ENCODE data around the gene SIM2.

The SIM2 gene

GRCh38 chr21:36751383-36751782 is 52.5 kb downstream of the SIM2 start:
- ATAC-seq (ENCODE audit: insufficient read depth, low read depth) (no peak), DNase-seq (no peak)
- Histone ChIP-seq H2AFZ (ENCODE audit: low read depth, low read length) (no peak overlapping the region), H3K4me2 (ENCODE audit: insufficient read depth, low read length) (no peak overlapping the region), H3K79me2 (ENCODE audit: insufficient read depth, low read length) (no peaks in the 10 kb centered on the region), H3K27ac (ENCODE audit: low read length) (no peak overlapping the region), H3K9ac (ENCODE audit: low read depth, low read length) (no peak overlapping the region), H3K4me1 (ENCODE audit: insufficient read depth, low read length) (no peaks in the 10 kb centered on the region), H3K27me3 (ENCODE audit: insufficient read depth, low read length, poor library complexity) (no peaks in the 10 kb centered on the region), H3K9me3 (ENCODE audit: insufficient read depth, low read length, severe bottlenecking) (no peaks in the 10 kb centered on the region), H4K20me1 (ENCODE audit: insufficient read depth, low read length) (no peaks in the 10 kb centered on the region), H3K4me3 (ENCODE audit: low read depth in 1 of 2, low read length in 2 of 2) (no peak overlapping the region), H3K36me3 (ENCODE audit: insufficient read depth, low read length) (peaks cover 4% of the 10 kb centered on the region; the same call in 1 of the 2 replicates)
- no peak for TF ChIP-seq EZH2 (IDR thresholded peaks at IDR 0.05; ENCODE audit: borderline replicate concordance, low read depth, low read length, severe bottlenecking)
- TF ChIP-seq, protein P1, sequence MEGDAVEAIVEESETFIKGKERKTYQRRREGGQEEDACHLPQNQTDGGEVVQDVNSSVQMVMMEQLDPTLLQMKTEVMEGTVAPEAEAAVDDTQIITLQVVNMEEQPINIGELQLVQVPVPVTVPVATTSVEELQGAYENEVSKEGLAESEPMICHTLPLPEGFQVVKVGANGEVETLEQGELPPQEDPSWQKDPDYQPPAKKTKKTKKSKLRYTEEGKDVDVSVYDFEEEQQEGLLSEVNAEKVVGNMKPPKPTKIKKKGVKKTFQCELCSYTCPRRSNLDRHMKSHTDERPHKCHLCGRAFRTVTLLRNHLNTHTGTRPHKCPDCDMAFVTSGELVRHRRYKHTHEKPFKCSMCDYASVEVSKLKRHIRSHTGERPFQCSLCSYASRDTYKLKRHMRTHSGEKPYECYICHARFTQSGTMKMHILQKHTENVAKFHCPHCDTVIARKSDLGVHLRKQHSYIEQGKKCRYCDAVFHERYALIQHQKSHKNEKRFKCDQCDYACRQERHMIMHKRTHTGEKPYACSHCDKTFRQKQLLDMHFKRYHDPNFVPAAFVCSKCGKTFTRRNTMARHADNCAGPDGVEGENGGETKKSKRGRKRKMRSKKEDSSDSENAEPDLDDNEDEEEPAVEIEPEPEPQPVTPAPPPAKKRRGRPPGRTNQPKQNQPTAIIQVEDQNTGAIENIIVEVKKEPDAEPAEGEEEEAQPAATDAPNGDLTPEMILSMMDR (IDR thresholded peaks at IDR 0.05; ENCODE audit: borderline replicate concordance, extremely low read depth, low read length, poor library complexity, severe bottlenecking): no peak

GRCh38 chr21:36753556-36753955 is 54.6 kb downstream of the SIM2 start:
- no peak overlapping the region for H3K4me3 ChIP-seq (ENCODE audit: low read depth in 1 of 2, low read length in 2 of 2)
- no peak overlapping the region for H2AFZ ChIP-seq (ENCODE audit: low read depth, low read length)
- H3K27ac ChIP-seq (ENCODE audit: low read length): no peak overlapping the region
- no peaks in the 10 kb centered on the region for H3K9me3 ChIP-seq (ENCODE audit: insufficient read depth, low read length, severe bottlenecking)
- peaks cover 7% of the 10 kb centered on the region; the same call in 1 of the 2 replicates for H3K36me3 ChIP-seq (ENCODE audit: insufficient read depth, low read length)
- H3K4me2 ChIP-seq (ENCODE audit: insufficient read depth, low read length): no peak overlapping the region
- ATAC-seq (ENCODE audit: insufficient read depth, low read depth) (no peak), DNase-seq (no peak)
- TF ChIP-seq EZH2 (IDR thresholded peaks at IDR 0.05; ENCODE audit: borderline replicate concordance, low read depth, low read length, severe bottlenecking): no peak
- TF ChIP-seq, protein P1 (IDR thresholded peaks at IDR 0.05; ENCODE audit: borderline replicate concordance, extremely low read depth, low read length, poor library complexity, severe bottlenecking): no peak
- no peak overlapping the region for H3K9ac ChIP-seq (ENCODE audit: low read depth, low read length)
- no peaks in the 10 kb centered on the region for H3K4me1 ChIP-seq (ENCODE audit: insufficient read depth, low read length)
- H3K27me3 ChIP-seq (ENCODE audit: insufficient read depth, low read length, poor library complexity): no peaks in the 10 kb centered on the region
- no peaks in the 10 kb centered on the region for H4K20me1 ChIP-seq (ENCODE audit: insufficient read depth, low read length)
- no peaks in the 10 kb centered on the region for H3K79me2 ChIP-seq (ENCODE audit: insufficient read depth, low read length)

DNA sequence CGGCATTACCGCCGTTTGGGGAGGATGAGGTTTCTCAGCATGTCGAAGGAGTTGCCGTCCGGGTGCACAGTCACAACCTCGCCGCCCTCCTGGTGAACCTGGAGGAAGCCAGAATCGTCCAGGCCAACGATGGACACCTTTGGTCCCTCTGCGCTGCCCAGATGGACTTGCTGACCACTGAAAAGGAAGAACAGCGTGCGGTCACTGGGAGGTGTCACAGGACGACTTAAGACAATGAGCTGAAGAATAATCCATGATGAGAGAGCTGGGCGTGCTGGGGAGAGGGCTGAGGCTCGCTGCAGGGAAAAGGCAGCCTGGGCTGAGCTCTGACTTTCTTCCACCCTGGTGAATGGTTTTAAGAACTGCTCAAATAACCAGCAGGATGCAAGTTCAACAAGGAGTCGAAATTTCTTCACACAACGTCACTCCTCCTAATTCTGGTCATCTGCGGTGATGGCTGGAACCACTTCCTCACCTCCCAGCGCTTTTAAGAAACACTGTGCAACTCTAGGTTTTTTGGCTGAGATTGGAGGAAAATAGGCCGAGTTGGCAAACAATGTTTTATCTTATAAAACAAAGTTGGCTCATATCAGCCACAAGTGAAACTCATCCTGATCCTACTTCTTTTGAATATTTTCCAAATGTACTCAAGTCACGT is 55.5 kb downstream of the SIM2 start:
- H3K9ac ChIP-seq (ENCODE audit: low read depth, low read length): no peak overlapping the region
- no peak for ATAC-seq (ENCODE audit: insufficient read depth, low read depth)
- H2AFZ ChIP-seq (ENCODE audit: low read depth, low read length): no peak overlapping the region
- no peaks in the 10 kb centered on the region for H3K79me2 ChIP-seq (ENCODE audit: insufficient read depth, low read length)
- DNase-seq: no peak
- no peaks in the 10 kb centered on the region for H3K27me3 ChIP-seq (ENCODE audit: insufficient read depth, low read length, poor library complexity)
- H3K4me3 ChIP-seq (ENCODE audit: low read depth in 1 of 2, low read length in 2 of 2): no peak overlapping the region
- H3K36me3 ChIP-seq (ENCODE audit: insufficient read depth, low read length): peaks cover 7% of the 10 kb centered on the region; the same call in 1 of the 2 replicates
- no peaks in the 10 kb centered on the region for H4K20me1 ChIP-seq (ENCODE audit: insufficient read depth, low read length)
- H3K27ac ChIP-seq (ENCODE audit: low read length): no peak overlapping the region
- H3K4me1 ChIP-seq (ENCODE audit: insufficient read depth, low read length): no peaks in the 10 kb centered on the region
- H3K4me2 ChIP-seq (ENCODE audit: insufficient read depth, low read length): no peak overlapping the region
- no peak for TF ChIP-seq EZH2 (IDR thresholded peaks at IDR 0.05; ENCODE audit: borderline replicate concordance, low read depth, low read length, severe bottlenecking)
- TF ChIP-seq, protein P1 (IDR thresholded peaks at IDR 0.05; ENCODE audit: borderline replicate concordance, extremely low read depth, low read length, poor library complexity, severe bottlenecking): no peak
- no peaks in the 10 kb centered on the region for H3K9me3 ChIP-seq (ENCODE audit: insufficient read depth, low read length, severe bottlenecking)

All from DND-41 (cell line).